ENCODE data around the gene ZNF473. TPM values are rescaled to one million over a fixed set of nuclear protein-coding genes. Genes with fewer than 3 reads are reported as not detected.

Gene ZNF473
- total and polyA plus RNA-seq, 2 experiments from 2014 or later = 3.3 to 18.9 TPM

DNA sequence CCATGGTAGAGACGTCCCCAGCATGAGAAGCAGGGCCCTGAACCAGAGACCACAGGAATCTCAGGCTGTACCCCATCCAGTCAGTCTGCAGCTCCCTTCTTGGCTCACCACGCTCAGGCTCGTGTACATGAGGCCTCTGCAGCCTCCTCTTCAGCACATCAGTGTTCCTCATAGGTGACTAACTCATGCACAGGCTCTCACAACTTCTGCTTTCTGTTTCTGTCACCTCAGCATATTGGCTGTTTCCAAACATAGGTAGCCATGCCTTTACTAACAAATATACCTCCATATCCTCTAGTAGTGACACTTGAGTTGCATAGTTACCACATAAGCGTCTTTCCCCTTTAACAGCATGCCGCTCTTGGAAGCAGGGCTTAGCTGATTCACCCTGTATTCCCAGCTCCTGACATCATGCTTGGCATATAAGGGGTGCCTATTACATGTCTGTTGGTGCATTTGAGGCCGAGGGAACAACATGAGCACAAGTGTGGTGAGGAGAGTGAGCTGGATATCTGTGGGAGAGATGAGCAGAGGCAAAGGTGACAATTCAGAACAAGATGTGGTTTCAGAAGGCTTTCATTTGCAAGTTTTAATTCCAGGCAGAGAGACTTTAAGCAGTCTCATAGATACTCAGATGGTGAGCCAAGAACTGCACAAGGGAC, 16.7 kb downstream of the ZNF473 start (continued):
- TF ChIP-seq, protein P1, sequence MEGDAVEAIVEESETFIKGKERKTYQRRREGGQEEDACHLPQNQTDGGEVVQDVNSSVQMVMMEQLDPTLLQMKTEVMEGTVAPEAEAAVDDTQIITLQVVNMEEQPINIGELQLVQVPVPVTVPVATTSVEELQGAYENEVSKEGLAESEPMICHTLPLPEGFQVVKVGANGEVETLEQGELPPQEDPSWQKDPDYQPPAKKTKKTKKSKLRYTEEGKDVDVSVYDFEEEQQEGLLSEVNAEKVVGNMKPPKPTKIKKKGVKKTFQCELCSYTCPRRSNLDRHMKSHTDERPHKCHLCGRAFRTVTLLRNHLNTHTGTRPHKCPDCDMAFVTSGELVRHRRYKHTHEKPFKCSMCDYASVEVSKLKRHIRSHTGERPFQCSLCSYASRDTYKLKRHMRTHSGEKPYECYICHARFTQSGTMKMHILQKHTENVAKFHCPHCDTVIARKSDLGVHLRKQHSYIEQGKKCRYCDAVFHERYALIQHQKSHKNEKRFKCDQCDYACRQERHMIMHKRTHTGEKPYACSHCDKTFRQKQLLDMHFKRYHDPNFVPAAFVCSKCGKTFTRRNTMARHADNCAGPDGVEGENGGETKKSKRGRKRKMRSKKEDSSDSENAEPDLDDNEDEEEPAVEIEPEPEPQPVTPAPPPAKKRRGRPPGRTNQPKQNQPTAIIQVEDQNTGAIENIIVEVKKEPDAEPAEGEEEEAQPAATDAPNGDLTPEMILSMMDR (conservative IDR thresholded peaks at IDR 0.05; ENCODE audit: low read depth in 2 of 2) = no peak
- TF ChIP-seq, protein P2, sequence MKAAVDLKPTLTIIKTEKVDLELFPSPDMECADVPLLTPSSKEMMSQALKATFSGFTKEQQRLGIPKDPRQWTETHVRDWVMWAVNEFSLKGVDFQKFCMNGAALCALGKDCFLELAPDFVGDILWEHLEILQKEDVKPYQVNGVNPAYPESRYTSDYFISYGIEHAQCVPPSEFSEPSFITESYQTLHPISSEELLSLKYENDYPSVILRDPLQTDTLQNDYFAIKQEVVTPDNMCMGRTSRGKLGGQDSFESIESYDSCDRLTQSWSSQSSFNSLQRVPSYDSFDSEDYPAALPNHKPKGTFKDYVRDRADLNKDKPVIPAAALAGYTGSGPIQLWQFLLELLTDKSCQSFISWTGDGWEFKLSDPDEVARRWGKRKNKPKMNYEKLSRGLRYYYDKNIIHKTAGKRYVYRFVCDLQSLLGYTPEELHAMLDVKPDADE (IDR thresholded peaks at IDR 0.05) = no peak
- TF ChIP-seq NANOG (IDR thresholded peaks at IDR 0.05; ENCODE audit: borderline replicate concordance) = no peak
- TF ChIP-seq CREB1 (CRISPR knock-in tag; IDR thresholded peaks at IDR 0.05; ENCODE audit: low read depth) = no peak
- no peak for TF ChIP-seq ZNF331 (CRISPR knock-in tag; IDR thresholded peaks at IDR 0.05; ENCODE audit: low read depth)
- no peak for TF ChIP-seq ZNF114 (CRISPR knock-in tag; IDR thresholded peaks at IDR 0.05)
- no peak for TF ChIP-seq JUNB (IDR thresholded peaks at IDR 0.05; ENCODE audit: unreplicated experiment)
- no peak for TF ChIP-seq STAT1 (IDR thresholded peaks at IDR 0.05; ENCODE audit: unreplicated experiment)

DNA sequence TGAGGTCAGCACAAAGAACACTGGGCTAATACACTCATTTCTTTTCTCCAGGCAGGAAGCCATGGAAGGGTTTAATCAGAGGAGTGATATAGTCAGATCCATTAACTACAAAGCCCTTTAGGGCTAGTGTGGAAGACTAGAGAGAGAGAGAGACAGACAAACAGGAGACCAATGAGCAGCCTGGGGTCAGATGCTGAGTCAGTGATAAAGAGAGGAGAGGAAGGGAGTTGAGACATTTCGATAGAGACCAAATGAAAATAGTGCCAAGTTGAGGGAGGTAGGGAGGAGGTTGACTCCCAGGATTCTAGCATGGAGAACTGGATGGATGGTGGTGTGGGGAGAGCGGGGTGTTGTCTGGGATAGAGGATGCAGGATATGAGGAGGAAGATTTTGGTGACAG, 18.2 kb downstream of the ZNF473 start:
- no peaks in the 10 kb centered on the region for H4K20me1 ChIP-seq (replicated peaks; ENCODE audit: insufficient read depth)
- Mint-ChIP-seq H3K9me3 (peaks cover 91% of the 10 kb centered on the region), H3K36me3 (ENCODE audit: low read depth) (peaks cover 100% of the 10 kb centered on the region), H3K27ac (no peak overlapping the region), H3K4me3 (no peak overlapping the region), H3K27me3 (ENCODE audit: insufficient read depth, low read depth, poor library complexity) (peaks cover 11% of the 10 kb centered on the region), H3K4me1 (no peaks in the 10 kb centered on the region)
- H3K9me2 ChIP-seq (ENCODE audit: insufficient read depth) = no peaks in the 10 kb centered on the region
- DNase-seq (ENCODE audit: low spot score) (no peak), ATAC-seq (no peak)
- H3K27me3 ChIP-seq (ENCODE audit: insufficient read depth) = no peaks in the 10 kb centered on the region
- H3F3A ChIP-seq (replicated peaks; ENCODE audit: low read depth) = no peaks in the 10 kb centered on the region; the same call in 1 of the 2 replicates
- H3K4me2 ChIP-seq = no peak overlapping the region
- H3K4me3 ChIP-seq = no peak overlapping the region
- H3K4me1 ChIP-seq (ENCODE audit: insufficient read depth) = no peaks in the 10 kb centered on the region
- no peak overlapping the region for H3K27ac ChIP-seq (ENCODE audit: low read depth)
- no peaks in the 10 kb centered on the region for H3K79me2 ChIP-seq (replicated peaks; ENCODE audit: insufficient read depth)
- peaks cover 50% of the 10 kb centered on the region for H3K36me3 ChIP-seq (ENCODE audit: insufficient read depth)
- no peak overlapping the region for H2AFZ ChIP-seq
- TF ChIP-seq, protein P3, sequence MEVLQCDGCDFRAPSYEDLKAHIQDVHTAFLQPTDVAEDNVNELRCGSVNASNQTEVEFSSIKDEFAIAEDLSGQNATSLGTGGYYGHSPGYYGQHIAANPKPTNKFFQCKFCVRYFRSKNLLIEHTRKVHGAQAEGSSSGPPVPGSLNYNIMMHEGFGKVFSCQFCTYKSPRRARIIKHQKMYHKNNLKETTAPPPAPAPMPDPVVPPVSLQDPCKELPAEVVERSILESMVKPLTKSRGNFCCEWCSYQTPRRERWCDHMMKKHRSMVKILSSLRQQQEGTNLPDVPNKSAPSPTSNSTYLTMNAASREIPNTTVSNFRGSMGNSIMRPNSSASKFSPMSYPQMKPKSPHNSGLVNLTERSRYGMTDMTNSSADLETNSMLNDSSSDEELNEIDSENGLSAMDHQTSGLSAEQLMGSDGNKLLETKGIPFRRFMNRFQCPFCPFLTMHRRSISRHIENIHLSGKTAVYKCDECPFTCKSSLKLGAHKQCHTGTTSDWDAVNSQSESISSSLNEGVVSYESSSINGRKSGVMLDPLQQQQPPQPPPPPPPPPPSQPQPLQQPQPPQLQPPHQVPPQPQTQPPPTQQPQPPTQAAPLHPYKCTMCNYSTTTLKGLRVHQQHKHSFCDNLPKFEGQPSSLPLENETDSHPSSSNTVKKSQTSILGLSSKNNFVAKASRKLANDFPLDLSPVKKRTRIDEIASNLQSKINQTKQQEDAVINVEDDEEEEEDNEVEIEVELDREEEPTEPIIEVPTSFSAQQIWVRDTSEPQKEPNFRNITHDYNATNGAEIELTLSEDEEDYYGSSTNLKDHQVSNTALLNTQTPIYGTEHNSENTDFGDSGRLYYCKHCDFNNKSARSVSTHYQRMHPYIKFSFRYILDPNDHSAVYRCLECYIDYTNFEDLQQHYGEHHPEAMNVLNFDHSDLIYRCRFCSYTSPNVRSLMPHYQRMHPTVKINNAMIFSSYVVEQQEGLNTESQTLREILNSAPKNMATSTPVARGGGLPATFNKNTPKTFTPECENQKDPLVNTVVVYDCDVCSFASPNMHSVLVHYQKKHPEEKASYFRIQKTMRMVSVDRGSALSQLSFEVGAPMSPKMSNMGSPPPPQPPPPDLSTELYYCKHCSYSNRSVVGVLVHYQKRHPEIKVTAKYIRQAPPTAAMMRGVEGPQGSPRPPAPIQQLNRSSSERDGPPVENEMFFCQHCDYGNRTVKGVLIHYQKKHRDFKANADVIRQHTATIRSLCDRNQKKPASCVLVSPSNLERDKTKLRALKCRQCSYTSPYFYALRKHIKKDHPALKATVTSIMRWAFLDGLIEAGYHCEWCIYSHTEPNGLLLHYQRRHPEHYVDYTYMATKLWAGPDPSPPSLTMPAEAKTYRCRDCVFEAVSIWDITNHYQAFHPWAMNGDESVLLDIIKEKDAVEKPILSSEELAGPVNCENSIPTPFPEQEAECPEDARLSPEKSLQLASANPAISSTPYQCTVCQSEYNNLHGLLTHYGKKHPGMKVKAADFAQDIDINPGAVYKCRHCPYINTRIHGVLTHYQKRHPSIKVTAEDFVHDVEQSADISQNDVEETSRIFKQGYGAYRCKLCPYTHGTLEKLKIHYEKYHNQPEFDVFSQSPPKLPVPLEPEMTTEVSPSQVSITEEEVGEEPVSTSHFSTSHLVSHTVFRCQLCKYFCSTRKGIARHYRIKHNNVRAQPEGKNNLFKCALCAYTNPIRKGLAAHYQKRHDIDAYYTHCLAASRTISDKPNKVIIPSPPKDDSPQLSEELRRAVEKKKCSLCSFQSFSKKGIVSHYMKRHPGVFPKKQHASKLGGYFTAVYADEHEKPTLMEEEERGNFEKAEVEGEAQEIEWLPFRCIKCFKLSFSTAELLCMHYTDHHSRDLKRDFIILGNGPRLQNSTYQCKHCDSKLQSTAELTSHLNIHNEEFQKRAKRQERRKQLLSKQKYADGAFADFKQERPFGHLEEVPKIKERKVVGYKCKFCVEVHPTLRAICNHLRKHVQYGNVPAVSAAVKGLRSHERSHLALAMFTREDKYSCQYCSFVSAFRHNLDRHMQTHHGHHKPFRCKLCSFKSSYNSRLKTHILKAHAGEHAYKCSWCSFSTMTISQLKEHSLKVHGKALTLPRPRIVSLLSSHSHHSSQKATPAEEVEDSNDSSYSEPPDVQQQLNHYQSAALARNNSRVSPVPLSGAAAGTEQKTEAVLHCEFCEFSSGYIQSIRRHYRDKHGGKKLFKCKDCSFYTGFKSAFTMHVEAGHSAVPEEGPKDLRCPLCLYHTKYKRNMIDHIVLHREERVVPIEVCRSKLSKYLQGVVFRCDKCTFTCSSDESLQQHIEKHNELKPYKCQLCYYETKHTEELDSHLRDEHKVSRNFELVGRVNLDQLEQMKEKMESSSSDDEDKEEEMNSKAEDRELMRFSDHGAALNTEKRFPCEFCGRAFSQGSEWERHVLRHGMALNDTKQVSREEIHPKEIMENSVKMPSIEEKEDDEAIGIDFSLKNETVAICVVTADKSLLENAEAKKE (CRISPR knock-in tag; IDR thresholded peaks at IDR 0.05) = no peak
- TF ChIP-seq POLR2AphosphoS5 (IDR thresholded peaks at IDR 0.05; ENCODE audit: low read depth) = no peak
- TF ChIP-seq, protein P1 (conservative IDR thresholded peaks at IDR 0.05; ENCODE audit: low read depth in 2 of 2) = no peak
- no peak for TF ChIP-seq EZH2 (IDR thresholded peaks at IDR 0.05; ENCODE audit: low read depth, unreplicated experiment)
- no peak for TF ChIP-seq NANOG (IDR thresholded peaks at IDR 0.05; ENCODE audit: borderline replicate concordance)
- no peak for TF ChIP-seq ZNF114 (CRISPR knock-in tag; IDR thresholded peaks at IDR 0.05)
